A673 (cell line): Measurements from ENCODE around the gene LAMA5. TPM values are rescaled to one million over a fixed set of nuclear protein-coding genes. Genes with fewer than 3 reads are reported as not detected.

ENCODE experiments used
- BruUV-seq: library from RNA; stranded (reverse); fragments of 400-500 nt; replicated peaks from 2 replicates; lab custom pipeline; 2021; lab: Mats Ljungman, UMichigan
- CTCF ChIA-PET: fragments of 300-600 bp; sonication (Branson Sonifier 250); formaldehyde crosslinking; loops from one replicate; lab custom pipeline; 2022; ENCODE audit warnings: antibody characterized with exemption; lab: Charles Lee
- POLR2A ChIA-PET: fragments of 300-600 bp; sonication (Branson Sonifier 250); formaldehyde crosslinking; loops from one replicate; lab custom pipeline; 2022; ENCODE audit warnings: antibody characterized with exemption; ENCODE audit not compliant: low non-redundant PET; lab: Charles Lee
- DNase-seq: peaks from one replicate; pipeline ENCODE4 v3.0.0-alpha.2; 2015; ENCODE audit warnings: low spot score
- H3K27ac ChIP-seq: fragments of 200-600 bp; sonication (generic); 2 replicates; pipeline ENCODE4 v1.5.1; 2016; ENCODE audit warnings: mixed run types, low read depth, mild to moderate bottlenecking, mixed read lengths, antibody characterized with exemption, low read length; ENCODE audit not compliant: poor library complexity, severe bottlenecking
- H3K27me3 ChIP-seq: fragments of 200-600 bp; sonication (generic); replicated peaks from 2 replicates; pipeline ENCODE4 v1.6.1; 2017; ENCODE audit warnings: mixed run types, low read depth, mild to moderate bottlenecking, mixed read lengths, antibody characterized with exemption, low read length; ENCODE audit not compliant: insufficient read depth, poor library complexity
- H3K36me3 ChIP-seq: fragments of 200-600 bp; sonication (generic); 2 replicates; pipeline ENCODE4 v1.6.1; 2016; ENCODE audit warnings: mixed run types, mild to moderate bottlenecking, mixed read lengths, antibody characterized with exemption, low read length; ENCODE audit not compliant: insufficient read depth, poor library complexity, severe bottlenecking
- H3K4me1 ChIP-seq: fragments of 200-600 bp; sonication (generic); 2 replicates; pipeline ENCODE4 v1.6.1; 2017; ENCODE audit warnings: mixed run types, mild to moderate bottlenecking, mixed read lengths, antibody characterized with exemption, low read length; ENCODE audit not compliant: insufficient read depth, poor library complexity, severe bottlenecking
- H3K4me3 ChIP-seq: fragments of 200-600 bp; sonication (generic); 2 replicates; pipeline ENCODE4 v1.5.1; 2016; ENCODE audit warnings: low read depth, mixed run types, mild to moderate bottlenecking, mixed read lengths, low read length; ENCODE audit not compliant: poor library complexity, severe bottlenecking
- H3K9me3 ChIP-seq: fragments of 200-600 bp; sonication (generic); 2 replicates; pipeline ENCODE4 v1.6.1; 2016; ENCODE audit warnings: mixed run types, low read depth, mild to moderate bottlenecking, mixed read lengths, antibody characterized with exemption, low read length; ENCODE audit not compliant: poor library complexity, severe bottlenecking
- EZH2 ChIP-seq: fragments of 200-600 bp; sonication (generic); IDR thresholded peaks from 2 replicates; pipeline ENCODE4 v1.6.1; 2017; ENCODE audit warnings: borderline replicate concordance, low read depth, mild to moderate bottlenecking, mixed read lengths, antibody characterized with exemption, low read length; ENCODE audit not compliant: poor library complexity, severe bottlenecking
- intact Hi-C: fragments of 100-400 bp; cut with micrococcal nuclease; formaldehyde crosslinking; loops from one replicate; pipeline ENCODE4 v1.10.0; 2022; ENCODE audit not compliant: unreplicated experiment
- total RNA-seq: library from RNA; stranded (reverse); gene quantifications from 2 replicates; pipeline ENCODE4 v1.2.3, GENCODE V29; 2021
- TF ChIP-seq, protein P1 (sequence below): fragments of 300-800, 200-600 bp; sonication (generic); conservative IDR thresholded peaks from 2 replicates; pipeline ENCODE4 v1.5.1; 2017; ENCODE audit warnings: low read depth, mild to moderate bottlenecking, antibody characterized with exemption, low read length, moderate library complexity, mixed read lengths

The LAMA5 gene
- total RNA-seq, 1 experiment from 2014 or later: 4.2 TPM

DNA sequence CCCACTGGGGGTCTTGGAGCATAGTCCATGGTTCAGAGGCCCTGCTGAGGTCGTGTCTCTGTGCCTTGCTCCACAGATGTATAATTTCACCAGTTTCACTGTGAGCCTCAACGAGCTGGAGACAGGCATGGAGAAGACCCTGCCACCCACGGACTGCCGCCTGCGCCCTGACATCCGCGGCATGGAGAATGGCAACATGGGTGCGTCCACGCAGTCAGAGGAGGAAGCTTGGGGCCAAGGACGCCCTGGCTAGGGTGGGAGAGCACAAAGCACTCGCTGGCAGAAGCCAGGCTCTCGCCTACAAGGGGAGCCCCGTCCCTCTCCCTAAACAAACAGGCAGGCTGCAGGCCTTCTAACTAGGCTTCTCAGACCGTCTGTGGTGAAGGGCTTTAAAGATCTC lies 78.0 kb downstream of the LAMA5 start:
- POLR2A ChIA-PET: no interaction called here
- TF ChIP-seq, protein P1, sequence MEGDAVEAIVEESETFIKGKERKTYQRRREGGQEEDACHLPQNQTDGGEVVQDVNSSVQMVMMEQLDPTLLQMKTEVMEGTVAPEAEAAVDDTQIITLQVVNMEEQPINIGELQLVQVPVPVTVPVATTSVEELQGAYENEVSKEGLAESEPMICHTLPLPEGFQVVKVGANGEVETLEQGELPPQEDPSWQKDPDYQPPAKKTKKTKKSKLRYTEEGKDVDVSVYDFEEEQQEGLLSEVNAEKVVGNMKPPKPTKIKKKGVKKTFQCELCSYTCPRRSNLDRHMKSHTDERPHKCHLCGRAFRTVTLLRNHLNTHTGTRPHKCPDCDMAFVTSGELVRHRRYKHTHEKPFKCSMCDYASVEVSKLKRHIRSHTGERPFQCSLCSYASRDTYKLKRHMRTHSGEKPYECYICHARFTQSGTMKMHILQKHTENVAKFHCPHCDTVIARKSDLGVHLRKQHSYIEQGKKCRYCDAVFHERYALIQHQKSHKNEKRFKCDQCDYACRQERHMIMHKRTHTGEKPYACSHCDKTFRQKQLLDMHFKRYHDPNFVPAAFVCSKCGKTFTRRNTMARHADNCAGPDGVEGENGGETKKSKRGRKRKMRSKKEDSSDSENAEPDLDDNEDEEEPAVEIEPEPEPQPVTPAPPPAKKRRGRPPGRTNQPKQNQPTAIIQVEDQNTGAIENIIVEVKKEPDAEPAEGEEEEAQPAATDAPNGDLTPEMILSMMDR: no peak
- TF ChIP-seq EZH2: no peak
- no TSS peak for BruUV-seq
- Histone ChIP-seq H3K36me3 (peaks cover 3% of the 10 kb centered on the region), H3K27me3 (no peaks in the 10 kb centered on the region), H3K4me1 (no peaks in the 10 kb centered on the region), H3K9me3 (no peaks in the 10 kb centered on the region), H3K4me3 (no peak overlapping the region), H3K27ac (no peak overlapping the region)
- DNase-seq: no peak
- CTCF ChIA-PET: no interaction called here
- intact Hi-C loops: no loop called here

DNA sequence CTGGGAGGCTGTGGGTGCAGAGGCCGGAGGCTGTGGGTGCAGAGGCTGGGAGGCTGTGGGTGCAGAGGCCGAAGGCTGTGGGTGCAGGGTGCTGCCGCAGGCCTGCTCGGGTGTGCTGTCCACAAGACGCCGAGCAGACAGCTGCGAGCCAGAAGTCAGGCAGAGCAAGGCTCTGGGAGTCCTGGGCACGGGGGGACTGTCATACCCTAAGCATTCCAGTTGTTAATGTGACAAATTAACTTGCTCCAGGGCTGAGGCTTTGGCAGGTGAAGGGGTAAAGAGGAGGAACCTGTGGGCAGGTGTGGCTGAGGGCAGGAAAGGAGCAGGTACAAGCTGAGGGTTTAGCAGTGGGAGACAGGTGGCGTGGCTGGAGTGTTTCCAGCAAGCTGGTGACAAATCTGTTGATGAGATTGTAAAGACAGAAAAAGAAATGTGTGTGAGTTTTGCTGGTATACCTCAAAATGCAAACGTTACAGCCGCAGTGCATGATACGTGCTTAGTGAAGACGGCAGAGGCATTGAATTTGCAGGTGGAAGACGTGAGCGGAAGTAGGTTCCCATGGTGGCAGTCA lies 78.5 kb downstream of the LAMA5 start:
- BruUV-seq: no TSS peak
- TF ChIP-seq, protein P1: no peak
- TF ChIP-seq EZH2: no peak
- no peaks in the 10 kb centered on the region for H3K4me1 ChIP-seq
- H3K27me3 ChIP-seq: no peaks in the 10 kb centered on the region
- intact Hi-C loops: no loop called here
- ChIA-PET POLR2A (no interaction called here), CTCF (no interaction called here)
- H3K36me3 ChIP-seq: peaks cover 3% of the 10 kb centered on the region
- H3K9me3 ChIP-seq: no peaks in the 10 kb centered on the region
- no peak overlapping the region for H3K4me3 ChIP-seq
- H3K27ac ChIP-seq: no peak overlapping the region
- no peak for DNase-seq

DNA sequence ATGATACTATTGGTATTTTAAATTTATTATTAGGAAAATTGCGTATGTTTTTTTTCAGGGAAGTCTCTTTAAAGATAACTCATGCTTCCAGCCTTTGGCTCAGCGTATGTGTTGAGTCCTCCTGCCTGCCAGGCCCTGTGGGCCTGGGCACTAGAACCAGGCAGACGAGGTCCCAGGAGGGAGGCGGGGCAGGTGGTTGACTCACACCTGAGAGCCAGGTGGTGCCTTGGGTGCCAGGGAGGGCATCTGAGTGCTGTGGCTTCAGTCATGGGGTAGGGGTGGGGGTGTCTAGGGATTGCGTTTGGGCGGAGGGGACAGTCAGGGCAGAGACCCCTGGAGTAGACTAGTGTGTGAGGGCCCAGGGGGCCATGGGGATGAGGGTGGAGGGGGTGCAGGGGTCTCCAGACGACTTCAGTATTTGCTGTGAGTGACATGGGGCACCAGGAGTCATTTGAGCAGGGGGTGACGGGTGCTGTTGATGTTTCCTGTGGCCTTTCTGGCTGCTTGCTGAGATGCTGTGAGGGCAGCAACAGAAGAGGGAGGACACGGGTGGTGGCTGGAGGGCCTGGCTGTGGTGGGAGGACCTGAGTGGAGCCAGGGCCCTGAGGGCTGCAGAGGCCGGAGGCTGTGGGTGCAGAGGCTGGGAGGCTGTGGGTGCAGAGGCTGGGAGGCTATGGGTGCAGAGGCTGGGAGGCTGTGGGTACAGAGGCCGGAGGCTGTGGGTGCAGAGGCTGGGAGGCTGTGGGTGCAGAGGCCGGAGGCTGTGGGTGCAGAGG lies 79.2 kb downstream of the LAMA5 start:
- Histone ChIP-seq H3K4me1 (no peaks in the 10 kb centered on the region), H3K4me3 (no peak overlapping the region), H3K27me3 (no peaks in the 10 kb centered on the region), H3K9me3 (no peaks in the 10 kb centered on the region), H3K36me3 (peaks cover 3% of the 10 kb centered on the region), H3K27ac (no peak overlapping the region)
- intact Hi-C loops: no loop called here
- POLR2A ChIA-PET: no interaction called here
- TF ChIP-seq, protein P1: no peak
- TF ChIP-seq EZH2: no peak
- BruUV-seq: no TSS peak
- CTCF ChIA-PET: no interaction called here
- DNase-seq: no peak
